T-cell (primary cell): Measurements from ENCODE around the gene ECT2. TPM values are rescaled to one million over a fixed set of nuclear protein-coding genes. Genes with fewer than 3 reads are reported as not detected.

ENCODE experiments used
- ATAC-seq, 4 experiments: fragments of 200-7000 bp in 3 of 4; fragments of 150-1000 bp in 1 of 4; cut with Tn5 transposase; replicated peaks in 1 of 4; 1 replicate in 3 of 4; 2 replicates in 1 of 4; pipeline ENCODE4 v1.10.0; 2021; ENCODE audit warnings: moderate library complexity in 3 of 4, mild to moderate bottlenecking in 2 of 4, moderate number of reproducible peaks in 1 of 4
- CTCF ChIA-PET, 2 donors: fragments of 300-600 bp; sonication (Branson Sonifier 250); formaldehyde crosslinking; loops; one replicate each; lab custom pipeline; 2022; ENCODE audit warnings: antibody characterized with exemption in 2 of 2; lab: Charles Lee
- POLR2A ChIA-PET, 2 donors: fragments of 300-600 bp; sonication (Branson Sonifier 250); formaldehyde crosslinking; loops; one replicate each; lab custom pipeline; 2022; ENCODE audit warnings: antibody characterized with exemption in 2 of 2; lab: Charles Lee
- DNase-seq, 35 experiments: peaks; one replicate each; pipeline versions ENCODE4 v3.0.0 to v3.0.0-alpha.2; 2013 to 2023
- H3K27ac ChIP-seq: one replicate; pipeline ENCODE4 v1.5.1; 2013; ENCODE audit warnings: low read length
- H3K27me3 ChIP-seq, 2 experiments: replicated peaks in 1 of 2; 1 replicate in 1 of 2; 2 replicates in 1 of 2; pipeline versions ENCODE4 v1.6.1 to v1.7.0; 2013; ENCODE audit warnings: low read length in 1 of 2, mixed read lengths in 1 of 2; ENCODE audit not compliant: control insufficient read depth in 2 of 2, insufficient read depth in 2 of 2; ENCODE audit errors: extremely low read depth in 1 of 2
- H3K36me3 ChIP-seq, 2 donors: 1 replicate in 1 of 2; 2 replicates in 1 of 2; pipeline versions ENCODE4 v1.6.1 to v1.7.0; 2013; ENCODE audit warnings: low read length in 1 of 2; ENCODE audit not compliant: control insufficient read depth in 2 of 2, insufficient read depth in 1 of 2; ENCODE audit errors: extremely low read depth in 1 of 2
- H3K4me1 ChIP-seq, 2 experiments: 1 replicate in 1 of 2; 2 replicates in 1 of 2; pipeline versions ENCODE4 v1.6.1 to v1.7.0; 2013; ENCODE audit warnings: low read length in 2 of 2, mixed read lengths in 1 of 2; ENCODE audit not compliant: insufficient read depth in 2 of 2, control insufficient read depth in 1 of 2; ENCODE audit errors: extremely low read depth in 1 of 2
- H3K4me3 ChIP-seq, 2 donors: 1 replicate in 1 of 2; 2 replicates in 1 of 2; pipeline versions ENCODE4 v1.5.1 to v1.7.0; 2013; ENCODE audit warnings: mild to moderate bottlenecking in 2 of 2, low read length in 1 of 2, moderate library complexity in 1 of 2; ENCODE audit not compliant: control insufficient read depth in 1 of 2; ENCODE audit errors: extremely low read depth in 1 of 2
- H3K9me3 ChIP-seq: 2 replicates; pipeline ENCODE4 v1.7.0; 2013
- H3K27ac Mint-ChIP-seq, 2 donors: one replicate each; pipeline ENCODE4 v1.8.0; 2020 to 2021; ENCODE audit warnings: mild to moderate bottlenecking in 2 of 2, mixed read lengths in 2 of 2
- H3K27me3 Mint-ChIP-seq, 2 donors: one replicate each; pipeline ENCODE4 v1.8.0; 2021 to 2022; ENCODE audit warnings: mixed read lengths in 2 of 2
- H3K36me3 Mint-ChIP-seq: one replicate; pipeline ENCODE4 v1.8.0; 2021; ENCODE audit warnings: mixed read lengths
- H3K4me1 Mint-ChIP-seq, 3 donors: one replicate each; pipeline ENCODE4 v1.8.0; 2020 to 2022; ENCODE audit warnings: mixed read lengths in 3 of 3, mild to moderate bottlenecking in 1 of 3
- H3K4me3 Mint-ChIP-seq, 3 donors: one replicate each; pipeline ENCODE4 v1.8.0; 2020 to 2022; ENCODE audit warnings: mild to moderate bottlenecking in 3 of 3, mixed read lengths in 3 of 3, moderate library complexity in 3 of 3
- H3K9me3 Mint-ChIP-seq, 3 donors: one replicate each; pipeline ENCODE4 v1.8.0; 2020 to 2022; ENCODE audit warnings: mixed read lengths in 3 of 3
- WGBS: methylation state at CpG from one replicate; pipeline ENCODE4 v1.1.5; 2013; ENCODE audit warnings: missing lambda C conversion rate; ENCODE audit not compliant: insufficient coverage; 5-methylcytosine and 5-hydroxymethylcytosine counted together
- total RNA-seq, 35 experiments: library from RNA in 6 of 35; stranded (reverse) in 6 of 35; fragments of 120-200 nt in 1 of 35; gene quantifications; one replicate each; pipeline versions ENCODE4 v1.2.1 to v1.2.4 and lab custom pipeline; 2013 to 2026

ECT2 gene
- total RNA-seq, 5 donors from 2014 or later (not counting 1 experiment from before 2014, with no cell fraction given): 1.7 to 3.1 (median 2.3) TPM

GRCh38 chr3:172782235-172782634 lies 31.7 kb downstream of the ECT2 start:
- no peaks in the 10 kb centered on the region for H3K27me3 ChIP-seq
- ATAC-seq (no peak), DNase-seq (no peak)
- no peaks in the 10 kb centered on the region for H3K9me3 ChIP-seq
- POLR2A ChIA-PET: no interaction called here
- no peaks in the 10 kb centered on the region for H3K4me1 Mint-ChIP-seq
- no peaks in the 10 kb centered on the region for H3K4me1 ChIP-seq
- H3K36me3 Mint-ChIP-seq: peaks cover 12% of the 10 kb centered on the region
- H3K27ac Mint-ChIP-seq: no peak overlapping the region
- H3K9me3 Mint-ChIP-seq: no peaks in the 10 kb centered on the region
- no CpG with 5 or more reads among the region's 2 CpGs for WGBS
- H3K36me3 ChIP-seq: peaks cover 0 to 2% of the 10 kb centered on the region in 2 donors
- H3K4me3 ChIP-seq: no peak overlapping the region
- CTCF ChIA-PET: no interaction called here
- H3K4me3 Mint-ChIP-seq: no peak overlapping the region
- H3K27ac ChIP-seq: no peak overlapping the region
- no peaks in the 10 kb centered on the region for H3K27me3 Mint-ChIP-seq

- H3K4me1 Mint-ChIP-seq: no peaks in the 10 kb centered on the region
- no peak for DNase-seq
- no peaks in the 10 kb centered on the region for H3K9me3 ChIP-seq
- ChIA-PET POLR2A (interaction anchor here in 1 of 2 donors (1.0 kb wide), 1 partner anchor 36 kb away, joined by 3 read pairs; the partner anchor contains the start of gene ECT2), CTCF (no interaction called here)
- H3K4me1 ChIP-seq: no peaks in the 10 kb centered on the region
- H3K27ac Mint-ChIP-seq: no peak overlapping the region
- H3K27ac ChIP-seq: no peak overlapping the region
- WGBS: no CpG with 5 or more reads among the region's 1 CpG
- peaks cover 24% of the 10 kb centered on the region for H3K36me3 Mint-ChIP-seq
- H3K27me3 ChIP-seq: no peaks in the 10 kb centered on the region
- H3K4me3 Mint-ChIP-seq: no peak overlapping the region
- H3K9me3 Mint-ChIP-seq: no peaks in the 10 kb centered on the region
- H3K27me3 Mint-ChIP-seq: no peaks in the 10 kb centered on the region
- ATAC-seq: no peak
- H3K4me3 ChIP-seq: no peak overlapping the region
- H3K36me3 ChIP-seq: no peaks in the 10 kb centered on the region
These were observed 35.5 kb downstream of the ECT2 start for GRCh38 chr3:172786036-172786435.

GRCh38 chr3:172787019-172787418 lies 36.5 kb downstream of the ECT2 start:
- Mint-ChIP-seq H3K9me3 (no peaks in the 10 kb centered on the region), H3K27ac (no peak overlapping the region), H3K4me3 (no peak overlapping the region), H3K36me3 (peaks cover 27% of the 10 kb centered on the region), H3K27me3 (no peaks in the 10 kb centered on the region), H3K4me1 (no peaks in the 10 kb centered on the region)
- Histone ChIP-seq H3K4me1 (no peaks in the 10 kb centered on the region), H3K9me3 (no peaks in the 10 kb centered on the region), H3K27me3 (no peaks in the 10 kb centered on the region), H3K27ac (no peak overlapping the region), H3K36me3 (no peaks in the 10 kb centered on the region), H3K4me3 (no peak overlapping the region)
- POLR2A ChIA-PET: no interaction called here
- no peak for ATAC-seq
- CTCF ChIA-PET: interaction anchor here in 1 of 2 donors (0.6 kb wide), 1 partner anchor 8 kb away, joined by 3 read pairs; no protein-coding TSS in a partner anchor
- DNase-seq: no peak
- no CpG with 5 or more reads among the region's 2 CpGs for WGBS

- no peak for DNase-seq
- Histone ChIP-seq H3K27ac (no peak overlapping the region), H3K4me3 (no peak overlapping the region), H3K4me1 (no peaks in the 10 kb centered on the region), H3K9me3 (no peaks in the 10 kb centered on the region), H3K36me3 (no peaks in the 10 kb centered on the region), H3K27me3 (no peaks in the 10 kb centered on the region)
- CTCF ChIA-PET: no interaction called here
- Mint-ChIP-seq H3K4me3 (no peak overlapping the region), H3K27me3 (no peaks in the 10 kb centered on the region), H3K9me3 (no peaks in the 10 kb centered on the region), H3K4me1 (no peaks in the 10 kb centered on the region), H3K27ac (no peak overlapping the region), H3K36me3 (peaks cover 29% of the 10 kb centered on the region)
- no peak for ATAC-seq
- POLR2A ChIA-PET: no interaction called here
- WGBS: no CpG with 5 or more reads among the region's 1 CpG
These were observed 37.2 kb downstream of the ECT2 start for GRCh38 chr3:172787746-172788145.

GRCh38 chr3:172799246-172799645 lies 48.7 kb downstream of the ECT2 start:
- DNase-seq (no peak), ATAC-seq (no peak)
- Mint-ChIP-seq H3K27me3 (no peaks in the 10 kb centered on the region), H3K9me3 (peaks cover 0 to 2% (median 0%) of the 10 kb centered on the region in 3 donors), H3K36me3 (peaks cover 8% of the 10 kb centered on the region), H3K4me1 (no peaks in the 10 kb centered on the region), H3K27ac (no peak overlapping the region), H3K4me3 (no peak overlapping the region)
- no peaks in the 10 kb centered on the region for H3K27me3 ChIP-seq
- no peaks in the 10 kb centered on the region for H3K9me3 ChIP-seq
- ChIA-PET CTCF (no interaction called here), POLR2A (no interaction called here)
- no peaks in the 10 kb centered on the region for H3K4me1 ChIP-seq
- WGBS: 100% methylated on average over 1 of the region's 1 CpG
- no peak overlapping the region for H3K4me3 ChIP-seq
- H3K27ac ChIP-seq: no peak overlapping the region
- no peaks in the 10 kb centered on the region for H3K36me3 ChIP-seq

GRCh38 chr3:172800156-172800555 lies 49.6 kb downstream of the ECT2 start:
- Mint-ChIP-seq H3K9me3 (no peaks in the 10 kb centered on the region), H3K4me3 (no peak overlapping the region), H3K27ac (no peak overlapping the region), H3K27me3 (no peaks in the 10 kb centered on the region), H3K36me3 (peaks cover 6% of the 10 kb centered on the region), H3K4me1 (no peaks in the 10 kb centered on the region)
- Histone ChIP-seq H3K27me3 (no peaks in the 10 kb centered on the region), H3K36me3 (no peaks in the 10 kb centered on the region), H3K4me1 (no peaks in the 10 kb centered on the region), H3K4me3 (no peak overlapping the region), H3K27ac (no peak overlapping the region), H3K9me3 (no peaks in the 10 kb centered on the region)
- WGBS: no CpG with 5 or more reads among the region's 2 CpGs
- POLR2A ChIA-PET: interaction anchor here in 1 of 2 donors (0.7 kb wide), 1 partner anchor 170 kb away, joined by 5 read pairs; no protein-coding TSS in a partner anchor
- no peak for DNase-seq
- no peak for ATAC-seq
- CTCF ChIA-PET: no interaction called here

GRCh38 chr3:172803489-172803888 lies 53.0 kb downstream of the ECT2 start:
- CTCF ChIA-PET: no interaction called here
- no peak for ATAC-seq
- Mint-ChIP-seq H3K4me3 (no peak overlapping the region), H3K9me3 (no peaks in the 10 kb centered on the region), H3K4me1 (no peaks in the 10 kb centered on the region), H3K36me3 (peaks cover 7% of the 10 kb centered on the region), H3K27me3 (no peaks in the 10 kb centered on the region), H3K27ac (no peak overlapping the region)
- H3K27ac ChIP-seq: no peak overlapping the region
- POLR2A ChIA-PET: no interaction called here
- no peaks in the 10 kb centered on the region for H3K4me1 ChIP-seq
- H3K36me3 ChIP-seq: no peaks in the 10 kb centered on the region
- DNase-seq: no peak
- H3K9me3 ChIP-seq: no peaks in the 10 kb centered on the region
- no peak overlapping the region for H3K4me3 ChIP-seq
- WGBS: no CpG with 5 or more reads among the region's 3 CpGs
- no peaks in the 10 kb centered on the region for H3K27me3 ChIP-seq
